Measurements from ENCODE around the gene SPAM1. TPM values are rescaled to one million over a fixed set of nuclear protein-coding genes. Genes with fewer than 3 reads are reported as not detected.
"Not testable (repeated sequence)": the region's sequence is repeated elsewhere in the genome, so short reads cannot be mapped to it uniquely, and the experiment has no call there.

Gene SPAM1
- total RNA-seq, 1 donor from 2014 or later = not detected

- DNase-seq (ENCODE audit: extremely low read depth, low read depth, low spot score) = no peak
These were observed 20.9 kb downstream of the SPAM1 start for GRCh38 chr7:123945938-123946337.

- DNase-seq (ENCODE audit: extremely low read depth, low read depth, low spot score) = no peak
These were observed 23.1 kb downstream of the SPAM1 start for GRCh38 chr7:123948136-123948535.

- DNase-seq (ENCODE audit: extremely low read depth, low read depth, low spot score) = no peak
These were observed 33.2 kb downstream of the SPAM1 start for GRCh38 chr7:123958186-123958703.

GRCh38 chr7:123961771-123962170 lies 36.7 kb downstream of the SPAM1 start:
- no peak for DNase-seq (ENCODE audit: extremely low read depth, low read depth, low spot score)

DNA sequence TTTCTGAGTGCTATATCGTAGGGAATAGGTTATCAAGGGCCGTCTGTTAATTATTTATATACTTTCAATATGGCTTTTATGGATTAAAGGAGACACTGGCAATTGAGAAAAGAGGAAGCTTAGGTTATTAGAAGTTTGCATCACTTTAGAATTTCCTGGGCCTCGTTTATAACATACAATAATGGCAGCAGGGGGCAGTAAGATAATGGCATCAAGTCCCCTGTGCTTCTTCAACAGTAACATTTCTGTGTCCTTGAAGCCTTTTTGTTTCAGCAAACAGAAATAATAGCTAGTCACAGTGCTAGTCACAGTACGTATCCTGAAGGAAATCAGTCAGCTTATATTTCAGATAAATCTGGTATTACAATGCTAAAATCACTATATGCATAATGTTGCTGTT lies 41.9 kb downstream of the SPAM1 start:
- DNase-seq (ENCODE audit: extremely low read depth, low read depth, low spot score) = no peak

DNA sequence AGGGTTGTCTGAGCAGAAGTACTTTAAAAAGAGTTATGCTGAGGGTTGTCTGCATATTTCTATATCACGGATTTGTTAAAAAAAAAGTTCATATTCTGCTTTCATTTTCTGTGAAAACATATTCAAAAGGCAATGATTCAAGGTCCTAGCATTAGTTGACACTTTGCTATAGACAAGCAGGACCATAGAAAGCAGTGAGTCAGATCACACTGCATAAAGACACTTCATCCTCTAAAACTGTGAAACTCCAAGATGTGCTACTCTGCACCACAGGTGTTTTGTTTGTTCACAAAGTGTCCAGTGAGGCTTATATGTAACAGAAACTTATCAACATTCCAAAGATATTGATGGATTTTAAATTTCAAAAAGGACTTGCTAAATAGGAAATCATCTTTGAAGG lies 47.0 kb downstream of the SPAM1 start:
- DNase-seq (ENCODE audit: extremely low read depth, low read depth, low spot score) = no peak

- no peak for DNase-seq (ENCODE audit: extremely low read depth, low read depth, low spot score)
These were observed 47.8 kb downstream of the SPAM1 start for GRCh38 chr7:123972831-123973230.

GRCh38 chr7:123974326-123974908 lies 49.4 kb downstream of the SPAM1 start:
- no peak for DNase-seq (ENCODE audit: extremely low read depth, low read depth, low spot score)

GRCh38 chr7:123975084-123975483 lies 50.0 kb downstream of the SPAM1 start:
- no peak for DNase-seq (ENCODE audit: extremely low read depth, low read depth, low spot score)

GRCh38 chr7:123977081-123977480 lies 52.0 kb downstream of the SPAM1 start:
- no peak for DNase-seq (ENCODE audit: extremely low read depth, low read depth, low spot score)

- no peak for DNase-seq (ENCODE audit: extremely low read depth, low read depth, low spot score)
These were observed 54.8 kb downstream of the SPAM1 start for GRCh38 chr7:123979876-123980275.

GRCh38 chr7:123987445-123987844 lies 62.4 kb downstream of the SPAM1 start:
- no peak for DNase-seq (ENCODE audit: extremely low read depth, low read depth, low spot score)

- no peak for DNase-seq (ENCODE audit: extremely low read depth, low read depth, low spot score)
These were observed 68.0 kb downstream of the SPAM1 start for GRCh38 chr7:123992913-123993518.

GRCh38 chr7:123993996-123994395 lies 69.0 kb downstream of the SPAM1 start:
- DNase-seq (ENCODE audit: extremely low read depth, low read depth, low spot score) = no peak

DNA sequence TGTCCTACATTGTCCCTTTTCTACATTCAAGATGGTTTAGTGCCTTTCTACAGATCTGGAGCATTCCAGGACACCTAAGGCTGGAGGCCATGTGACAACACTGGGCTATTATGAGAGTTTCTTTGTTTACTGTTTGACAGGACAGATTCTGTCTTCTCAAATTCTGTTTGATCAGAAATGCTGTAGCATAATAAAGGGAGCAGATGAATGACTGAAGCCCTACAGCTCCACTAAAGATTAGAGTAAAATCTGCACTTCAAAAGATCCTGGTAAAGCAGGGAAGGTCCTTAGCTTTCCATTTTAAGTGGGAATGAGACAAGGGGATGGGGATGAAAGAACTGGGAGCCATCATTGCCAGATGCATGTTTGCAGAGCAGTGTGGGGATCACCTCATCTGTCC lies 69.4 kb downstream of the SPAM1 start:
- no peak for DNase-seq (ENCODE audit: extremely low read depth, low read depth, low spot score)

GRCh38 chr7:123995617-123996326 lies 70.7 kb downstream of the SPAM1 start:
- DNase-seq (ENCODE audit: extremely low read depth, low read depth, low spot score) = no peak

- DNase-seq (ENCODE audit: extremely low read depth, low read depth, low spot score) = no peak
These were observed 71.2 kb downstream of the SPAM1 start for GRCh38 chr7:123996327-123996625.

DNA sequence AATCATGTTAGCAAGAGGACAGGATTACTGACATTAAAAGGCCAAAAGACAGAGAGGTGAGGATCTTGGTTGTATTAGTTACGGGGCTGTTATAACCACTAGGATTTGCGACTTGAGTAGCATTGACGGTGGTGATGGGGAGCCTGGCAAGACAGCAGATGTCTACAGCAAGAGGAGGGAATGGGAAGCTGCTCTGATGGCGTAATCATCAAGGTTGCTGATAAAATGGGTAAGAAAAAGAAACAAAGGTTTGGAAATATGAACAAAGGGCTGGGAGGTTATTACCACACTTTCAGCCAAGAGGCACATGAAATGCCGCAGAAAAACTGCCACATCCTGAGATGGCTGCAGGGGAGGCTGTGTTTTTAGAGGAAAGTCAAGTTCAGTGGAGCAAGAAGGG lies 73.9 kb downstream of the SPAM1 start:
- DNase-seq (ENCODE audit: extremely low read depth, low read depth, low spot score) = no peak

GRCh38 chr7:123999703-124000102 lies 74.7 kb downstream of the SPAM1 start:
- no peak for DNase-seq (ENCODE audit: extremely low read depth, low read depth, low spot score)

DNA sequence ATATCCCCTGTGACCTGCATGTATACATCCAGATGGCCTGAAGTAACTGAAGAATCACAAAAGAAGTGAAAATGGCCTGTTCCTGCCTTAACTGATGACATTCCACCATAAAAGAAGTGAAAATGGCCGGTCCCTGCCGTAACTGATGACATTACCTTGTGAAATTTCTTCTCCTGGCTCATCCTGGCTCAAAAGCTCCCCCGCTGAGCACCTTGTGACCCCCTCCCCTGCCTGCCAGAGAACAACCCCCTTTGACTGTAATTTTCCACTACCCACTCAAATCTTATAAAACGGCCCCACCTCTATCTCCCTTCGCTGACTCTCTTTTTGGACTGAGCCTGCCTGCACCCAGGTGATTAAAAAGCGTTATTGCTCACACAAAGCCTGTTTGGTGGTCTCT lies 83.3 kb downstream of the SPAM1 start:
- not testable (repeated sequence) for DNase-seq (ENCODE audit: extremely low read depth, low read depth, low spot score)

DNA sequence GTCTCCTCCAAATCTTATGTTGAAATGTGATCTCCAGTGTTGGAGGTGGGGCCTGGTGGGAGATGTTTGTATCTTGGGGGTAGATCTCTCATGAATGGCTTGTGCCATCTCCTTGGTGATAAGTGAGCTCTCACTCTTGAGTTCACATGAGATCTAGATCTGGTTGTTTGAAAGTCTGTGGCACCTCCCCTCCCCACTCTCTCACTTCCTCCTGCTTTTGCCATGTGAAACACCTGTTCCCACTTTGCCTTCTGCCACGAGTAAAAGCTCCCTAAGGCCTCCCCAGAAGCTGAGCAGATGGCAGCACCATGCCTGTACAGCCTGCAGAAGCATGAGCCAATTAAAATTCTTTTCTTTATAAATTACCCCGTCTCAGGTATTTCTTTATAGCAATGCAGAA lies 84.3 kb downstream of the SPAM1 start:
- DNase-seq (ENCODE audit: extremely low read depth, low read depth, low spot score) = no peak
